GM12892 (cell line): Measurements from ENCODE around the gene CDK7.

ENCODE experiments used
- POLR2A ChIP-seq: IDR thresholded peaks from 2 replicates; pipeline ENCODE4 v1.6.1; 2011; ENCODE audit warnings: low read depth, low read length, control low read depth
- POLR2AphosphoS5 ChIP-seq: IDR thresholded peaks from 2 replicates; pipeline ENCODE4 v1.6.1; 2011; ENCODE audit warnings: low read depth, low read length, control low read depth

- TF ChIP-seq POLR2A (peak; percentile 77; the same call in 1 of the 2 replicates), POLR2AphosphoS5 (peak; percentile 72; the same call in 1 of the 2 replicates)
Observed at GRCh38 chr5:69189162-69190086, 45.3 kb upstream of the CDK7 start, which contains the start of gene CENPH.
